H9 (cell line): ENCODE results near the gene FAM3A. TPM values are rescaled to one million over a fixed set of nuclear protein-coding genes. Genes with fewer than 3 reads are reported as not detected.

Experiments
- DNase-seq: peaks from one replicate; pipeline ENCODE4 v3.0.0-alpha.2; 2017
- H2AFZ ChIP-seq: one replicate; pipeline ENCODE4 v1.6.1; 2013; ENCODE audit warnings: mild to moderate bottlenecking, low read length, control low read depth, moderate library complexity
- H2AK5ac ChIP-seq: 2 replicates; pipeline ENCODE4 v1.6.1; 2013; ENCODE audit warnings: low read length, control low read depth, mixed read lengths; ENCODE audit not compliant: insufficient read length
- H2BK120ac ChIP-seq: one replicate; pipeline ENCODE4 v1.6.1; 2013; ENCODE audit warnings: low read depth, mild to moderate bottlenecking, low read length, control low read depth, inconsistent platforms; ENCODE audit not compliant: poor library complexity, severe bottlenecking
- H2BK12ac ChIP-seq: 2 replicates; pipeline ENCODE4 v1.6.1; 2013; ENCODE audit warnings: low read length, control low read depth, mixed read lengths, low read depth; ENCODE audit not compliant: insufficient read length
- H2BK15ac ChIP-seq: 2 replicates; pipeline ENCODE4 v1.6.1; 2013; ENCODE audit warnings: low read depth, low read length, control low read depth
- H2BK20ac ChIP-seq: one replicate; pipeline ENCODE4 v1.6.1; 2013; ENCODE audit warnings: low read depth, mild to moderate bottlenecking, low read length, control low read depth, inconsistent platforms; ENCODE audit not compliant: poor library complexity, severe bottlenecking
- H2BK5ac ChIP-seq: 2 replicates; pipeline ENCODE4 v1.6.1; 2013; ENCODE audit warnings: low read length, control low read depth, mixed read lengths; ENCODE audit not compliant: insufficient read length
- H3K14ac ChIP-seq: 2 replicates; pipeline ENCODE4 v1.6.1; 2013; ENCODE audit warnings: low read length, control low read depth; ENCODE audit not compliant: insufficient read depth
- H3K18ac ChIP-seq: 2 replicates; pipeline ENCODE4 v1.6.1; 2013; ENCODE audit warnings: low read depth, mild to moderate bottlenecking, mixed read lengths, low read length, control low read depth; ENCODE audit not compliant: insufficient read length
- H3K23ac ChIP-seq: 2 replicates; pipeline ENCODE4 v1.6.1; 2013; ENCODE audit warnings: low read length, control low read depth, mixed read lengths, low read depth; ENCODE audit not compliant: insufficient read length
- H3K23me2 ChIP-seq: 2 replicates; pipeline ENCODE4 v1.6.1; 2013; ENCODE audit warnings: low read depth, mild to moderate bottlenecking, mixed read lengths, low read length, control low read depth; ENCODE audit not compliant: insufficient read length, poor library complexity, severe bottlenecking
- H3K27ac ChIP-seq: 2 replicates; pipeline ENCODE4 v1.5.1; 2013; ENCODE audit warnings: low read length, control low read depth, mixed read lengths, low read depth; ENCODE audit not compliant: insufficient read length
- H3K27me3 ChIP-seq: 2 replicates; pipeline ENCODE4 v1.6.1; 2013; ENCODE audit warnings: low read length, control low read depth, inconsistent platforms; ENCODE audit not compliant: insufficient read depth
- H3K4ac ChIP-seq: 2 replicates; pipeline ENCODE4 v1.6.1; 2013; ENCODE audit warnings: low read depth, mild to moderate bottlenecking, control low read depth, inconsistent platforms, low read length, moderate library complexity
- H3K4me1 ChIP-seq: 2 replicates; pipeline ENCODE4 v1.6.1; 2013; ENCODE audit warnings: low read length, control low read depth, inconsistent platforms; ENCODE audit not compliant: insufficient read depth
- H3K4me2 ChIP-seq: 2 replicates; pipeline ENCODE4 v1.6.1; 2013; ENCODE audit warnings: low read length, control low read depth, mixed read lengths; ENCODE audit not compliant: insufficient read length, insufficient read depth
- H3K56ac ChIP-seq: 2 replicates; pipeline ENCODE4 v1.6.1; 2013; ENCODE audit warnings: low read depth, mild to moderate bottlenecking, mixed read lengths, low read length, control low read depth; ENCODE audit not compliant: insufficient read length
- H3K79me1 ChIP-seq: 2 replicates; pipeline ENCODE4 v1.6.1; 2013; ENCODE audit warnings: low read depth, mild to moderate bottlenecking, moderate library complexity, low read length, control low read depth, inconsistent platforms; ENCODE audit not compliant: insufficient read depth, poor library complexity, severe bottlenecking
- H3K79me2 ChIP-seq: 2 replicates; pipeline ENCODE4 v1.6.1; 2013; ENCODE audit warnings: low read length, control low read depth, inconsistent platforms; ENCODE audit not compliant: insufficient read depth
- H3K9ac ChIP-seq: 2 replicates; pipeline ENCODE4 v1.6.1; 2013; ENCODE audit warnings: low read length, control low read depth, mixed read lengths; ENCODE audit not compliant: insufficient read length; ENCODE audit errors: extremely low read depth
- H3K9me3 ChIP-seq: one replicate; pipeline ENCODE4 v1.6.1; 2013; ENCODE audit warnings: low read depth, low read length, inconsistent platforms; ENCODE audit not compliant: control insufficient read depth
- H3T11ph ChIP-seq: one replicate; pipeline ENCODE4 v1.6.1; 2013; ENCODE audit warnings: mild to moderate bottlenecking, low read length, control low read depth, inconsistent platforms
- H4K20me1 ChIP-seq: one replicate; pipeline ENCODE4 v1.6.1; 2013; ENCODE audit not compliant: control insufficient read depth, insufficient read length, insufficient read depth
- H4K5ac ChIP-seq: 2 replicates; pipeline ENCODE4 v1.6.1; 2013; ENCODE audit warnings: low read depth, mild to moderate bottlenecking, mixed read lengths, low read length, control low read depth; ENCODE audit not compliant: insufficient read length
- H4K8ac ChIP-seq: replicated peaks from 2 replicates; pipeline ENCODE4 v1.6.1; 2013; ENCODE audit warnings: low read length, control low read depth, mixed read lengths, low read depth; ENCODE audit not compliant: insufficient read length
- H4K91ac ChIP-seq: 2 replicates; pipeline ENCODE4 v1.6.1; 2013; ENCODE audit warnings: low read depth, mild to moderate bottlenecking, moderate library complexity, mixed read lengths, low read length, control low read depth; ENCODE audit not compliant: insufficient read length
- H3K27ac Mint-ChIP-seq, 3 experiments: 2 replicates in 2 of 3; 3 replicates in 1 of 3; pipeline ENCODE4 v1.8.0; 2020 to 2021; ENCODE audit warnings: mixed read lengths in 3 of 3, mild to moderate bottlenecking in 1 of 3, moderate library complexity in 1 of 3
- H3K27me3 Mint-ChIP-seq: 2 replicates; pipeline ENCODE4 v1.8.0; 2021; ENCODE audit warnings: low read depth, mild to moderate bottlenecking, moderate library complexity, mixed read lengths
- H3K36me3 Mint-ChIP-seq, 3 experiments: 2 replicates in 2 of 3; 3 replicates in 1 of 3; pipeline ENCODE4 v1.8.0; 2020 to 2021; ENCODE audit warnings: low read depth in 3 of 3, mixed read lengths in 3 of 3; ENCODE audit not compliant: insufficient read depth in 1 of 3
- H3K4me1 Mint-ChIP-seq, 2 experiments: 2 replicates each; pipeline ENCODE4 v1.8.0; 2020; ENCODE audit warnings: mixed read lengths in 2 of 2
- H3K4me3 Mint-ChIP-seq, 2 experiments: 2 replicates in 1 of 2; 3 replicates in 1 of 2; pipeline ENCODE4 v1.8.0; 2020 to 2021; ENCODE audit warnings: mild to moderate bottlenecking in 2 of 2, mixed read lengths in 2 of 2, moderate library complexity in 1 of 2
- H3K9me3 Mint-ChIP-seq, 2 experiments: 2 replicates in 1 of 2; 3 replicates in 1 of 2; pipeline ENCODE4 v1.8.0; 2020; ENCODE audit warnings: mild to moderate bottlenecking in 2 of 2, mixed read lengths in 2 of 2, moderate library complexity in 1 of 2
- WGBS: extraction: QIAGEN DNeasy Blood & Tissue Kit; methylation state at CpG from one replicate; pipeline ENCODE4 v1.1.7; 2013; ENCODE audit warnings: missing lambda C conversion rate, low lambda C conversion rate, mixed read lengths; ENCODE audit not compliant: insufficient read length; ENCODE audit errors: extremely low coverage; 5-methylcytosine and 5-hydroxymethylcytosine counted together
- total RNA-seq: library from RNA; stranded (reverse); gene quantifications from 2 replicates; pipeline ENCODE4 v1.2.1, GENCODE V29; 2021
- TF ChIP-seq, protein P1 (sequence below): fragments of 200-600 bp; sonication (generic); conservative IDR thresholded peaks from 3 replicates; pipeline ENCODE4 v1.8.0; 2021; ENCODE audit warnings: antibody characterized with exemption, mild to moderate bottlenecking

Gene FAM3A
- total RNA-seq, 1 experiment from 2014 or later = 22.8 TPM

DNA sequence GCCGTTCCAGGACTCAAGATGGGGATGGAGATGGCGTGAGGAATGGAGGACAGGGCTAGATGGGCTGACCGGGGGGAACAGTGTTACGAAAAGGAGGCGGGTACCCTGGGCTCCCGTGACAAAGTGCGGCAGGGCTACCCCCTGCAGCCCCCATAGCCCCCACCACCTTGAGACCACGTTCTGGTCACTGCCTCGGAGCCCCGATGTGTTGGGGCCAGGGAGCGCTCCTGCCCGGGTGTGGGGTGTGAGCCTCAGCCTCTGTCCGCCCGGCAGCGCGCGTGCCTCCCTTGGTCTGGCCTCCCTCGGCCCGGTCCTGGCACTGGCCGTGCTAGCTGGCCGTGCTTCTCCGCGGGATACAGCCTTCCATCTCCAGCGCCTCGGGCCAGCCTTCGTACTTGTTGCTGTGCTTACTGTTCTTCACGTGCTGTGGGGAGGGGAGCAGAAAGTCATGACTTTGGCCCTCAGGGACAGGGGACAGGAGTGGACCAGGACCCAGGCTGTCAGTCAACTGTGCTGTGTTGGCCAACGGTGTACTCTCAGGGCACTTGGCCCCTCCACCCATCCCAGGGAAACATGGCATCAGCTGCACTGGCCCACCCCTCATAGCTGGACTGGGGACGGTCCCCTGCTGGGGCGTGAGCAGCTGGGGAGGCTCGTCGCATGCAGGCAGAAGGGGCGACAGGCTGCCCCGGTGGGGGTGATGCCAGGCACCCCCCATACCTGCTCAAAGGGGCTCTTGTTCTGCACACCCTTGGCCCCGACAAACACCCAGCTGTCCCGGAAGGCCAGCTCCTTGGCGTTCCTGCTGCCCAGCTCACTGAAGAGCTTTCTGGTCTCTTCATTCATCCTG is 9.3 kb downstream of the FAM3A start:
- no peak overlapping the region for H2BK5ac ChIP-seq
- no peaks in the 10 kb centered on the region for H3K27me3 ChIP-seq
- peaks cover 30 to 44% (median 34%) of the 10 kb centered on the region in 3 experiments for H3K36me3 Mint-ChIP-seq
- H3K18ac ChIP-seq = no peak overlapping the region
- no peak overlapping the region for H2BK15ac ChIP-seq
- no peak overlapping the region for H3K4me2 ChIP-seq
- H3K4me1 ChIP-seq = no peaks in the 10 kb centered on the region
- H3K4me1 Mint-ChIP-seq = no peaks in the 10 kb centered on the region
- peaks cover 66 to 73% of the 10 kb centered on the region in 2 experiments for H3K9me3 Mint-ChIP-seq
- WGBS = no CpG with 5 or more reads among the region's 37 CpGs
- H2BK20ac ChIP-seq = no peak overlapping the region
- no peak overlapping the region for H3K56ac ChIP-seq
- no peaks in the 10 kb centered on the region for H3K79me1 ChIP-seq
- no peaks in the 10 kb centered on the region for H4K20me1 ChIP-seq
- H4K91ac ChIP-seq = no peak overlapping the region
- H3K27ac Mint-ChIP-seq = no peak overlapping the region
- no peak overlapping the region for H3K27ac ChIP-seq
- no peak for DNase-seq
- TF ChIP-seq, protein P1, sequence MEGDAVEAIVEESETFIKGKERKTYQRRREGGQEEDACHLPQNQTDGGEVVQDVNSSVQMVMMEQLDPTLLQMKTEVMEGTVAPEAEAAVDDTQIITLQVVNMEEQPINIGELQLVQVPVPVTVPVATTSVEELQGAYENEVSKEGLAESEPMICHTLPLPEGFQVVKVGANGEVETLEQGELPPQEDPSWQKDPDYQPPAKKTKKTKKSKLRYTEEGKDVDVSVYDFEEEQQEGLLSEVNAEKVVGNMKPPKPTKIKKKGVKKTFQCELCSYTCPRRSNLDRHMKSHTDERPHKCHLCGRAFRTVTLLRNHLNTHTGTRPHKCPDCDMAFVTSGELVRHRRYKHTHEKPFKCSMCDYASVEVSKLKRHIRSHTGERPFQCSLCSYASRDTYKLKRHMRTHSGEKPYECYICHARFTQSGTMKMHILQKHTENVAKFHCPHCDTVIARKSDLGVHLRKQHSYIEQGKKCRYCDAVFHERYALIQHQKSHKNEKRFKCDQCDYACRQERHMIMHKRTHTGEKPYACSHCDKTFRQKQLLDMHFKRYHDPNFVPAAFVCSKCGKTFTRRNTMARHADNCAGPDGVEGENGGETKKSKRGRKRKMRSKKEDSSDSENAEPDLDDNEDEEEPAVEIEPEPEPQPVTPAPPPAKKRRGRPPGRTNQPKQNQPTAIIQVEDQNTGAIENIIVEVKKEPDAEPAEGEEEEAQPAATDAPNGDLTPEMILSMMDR = no peak
- H4K5ac ChIP-seq = no peak overlapping the region
- no peak overlapping the region for H3K9ac ChIP-seq
- no peak overlapping the region for H2BK120ac ChIP-seq
- H3K23ac ChIP-seq = no peak overlapping the region
- H3K4me3 Mint-ChIP-seq = no peak overlapping the region
- H3K4ac ChIP-seq = no peak overlapping the region
- no peaks in the 10 kb centered on the region for H3K79me2 ChIP-seq
- H2AFZ ChIP-seq = no peak overlapping the region
- H3K23me2 ChIP-seq = no peaks in the 10 kb centered on the region
- no peak overlapping the region for H3T11ph ChIP-seq
- H4K8ac ChIP-seq = no peak overlapping the region
- H2AK5ac ChIP-seq = no peak overlapping the region
- no peak overlapping the region for H3K14ac ChIP-seq
- H2BK12ac ChIP-seq = no peak overlapping the region
- no peaks in the 10 kb centered on the region; the same call in 1 of the 2 replicates for H3K27me3 Mint-ChIP-seq
- peaks cover 20% of the 10 kb centered on the region for H3K9me3 ChIP-seq
